DND-41 (cell line): ENCODE results near the gene PLK5.

Experiments
- EZH2 ChIP-seq: IDR thresholded peaks from 3 replicates; pipeline ENCODE4 v1.6.1; 2012; ENCODE audit warnings: borderline replicate concordance, low read depth, mild to moderate bottlenecking, moderate library complexity, low read length, inconsistent platforms; ENCODE audit not compliant: severe bottlenecking
- TF ChIP-seq, protein P1 (sequence below): IDR thresholded peaks from 2 replicates; pipeline ENCODE4 v1.5.1; 2012; ENCODE audit warnings: borderline replicate concordance, low read length, moderate library complexity, mild to moderate bottlenecking; ENCODE audit not compliant: poor library complexity, severe bottlenecking; ENCODE audit errors: extremely low read depth

- TF ChIP-seq, protein P1, sequence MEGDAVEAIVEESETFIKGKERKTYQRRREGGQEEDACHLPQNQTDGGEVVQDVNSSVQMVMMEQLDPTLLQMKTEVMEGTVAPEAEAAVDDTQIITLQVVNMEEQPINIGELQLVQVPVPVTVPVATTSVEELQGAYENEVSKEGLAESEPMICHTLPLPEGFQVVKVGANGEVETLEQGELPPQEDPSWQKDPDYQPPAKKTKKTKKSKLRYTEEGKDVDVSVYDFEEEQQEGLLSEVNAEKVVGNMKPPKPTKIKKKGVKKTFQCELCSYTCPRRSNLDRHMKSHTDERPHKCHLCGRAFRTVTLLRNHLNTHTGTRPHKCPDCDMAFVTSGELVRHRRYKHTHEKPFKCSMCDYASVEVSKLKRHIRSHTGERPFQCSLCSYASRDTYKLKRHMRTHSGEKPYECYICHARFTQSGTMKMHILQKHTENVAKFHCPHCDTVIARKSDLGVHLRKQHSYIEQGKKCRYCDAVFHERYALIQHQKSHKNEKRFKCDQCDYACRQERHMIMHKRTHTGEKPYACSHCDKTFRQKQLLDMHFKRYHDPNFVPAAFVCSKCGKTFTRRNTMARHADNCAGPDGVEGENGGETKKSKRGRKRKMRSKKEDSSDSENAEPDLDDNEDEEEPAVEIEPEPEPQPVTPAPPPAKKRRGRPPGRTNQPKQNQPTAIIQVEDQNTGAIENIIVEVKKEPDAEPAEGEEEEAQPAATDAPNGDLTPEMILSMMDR = no peak
- no peak for TF ChIP-seq EZH2
Measured at GRCh38 chr19:1551068-1552040, 27.5 kb downstream of the PLK5 start.
